Occipital lobe (tissue), 2 donors: Measurements from ENCODE around the gene CYBRD1. TPM values are rescaled to one million over a fixed set of nuclear protein-coding genes. Genes with fewer than 3 reads are reported as not detected.
A peak's percentile ranks its signal among the peaks of the same experiment; 100 is the strongest.

Experiments
- DNase-seq: peaks from one replicate; lab custom pipeline; 2025; lab: John Stamatoyannopoulos, UW
- total RNA-seq: library from RNA; depleted of rRNA; stranded (reverse); fragments of >200 nt; gene quantifications from one replicate; pipeline ENCODE4 v1.2.3, GENCODE V29; 2014

The CYBRD1 gene
- total RNA-seq, 1 donor from 2014 or later, result 12.3 TPM

- DNase-seq, result no peak
These were observed 31.6 kb downstream of the CYBRD1 start for GRCh38 chr2:171553858-171554257.

- no peak for DNase-seq
These were observed 32.8 kb downstream of the CYBRD1 start for GRCh38 chr2:171554991-171555615.

- no peak for DNase-seq
These were observed 35.1 kb downstream of the CYBRD1 start for GRCh38 chr2:171557363-171557762.

GRCh38 chr2:171563301-171563700 is 41.0 kb downstream of the CYBRD1 start:
- DNase-seq, result no peak

- no peak for DNase-seq
These were observed 42.2 kb downstream of the CYBRD1 start for GRCh38 chr2:171564463-171564862.

- DNase-seq, result no peak
These were observed 43.8 kb downstream of the CYBRD1 start for GRCh38 chr2:171566057-171566456.

GRCh38 chr2:171566753-171567152 is 44.5 kb downstream of the CYBRD1 start:
- no peak for DNase-seq

- no peak for DNase-seq
These were observed 45.8 kb downstream of the CYBRD1 start for GRCh38 chr2:171568089-171568488.

GRCh38 chr2:171571721-171572120 is 49.4 kb downstream of the CYBRD1 start:
- DNase-seq, result no peak

- DNase-seq, result peak; percentile 51
These were observed 52.0 kb downstream of the CYBRD1 start for GRCh38 chr2:171574149-171574795.

- DNase-seq, result no peak
These were observed 53.3 kb downstream of the CYBRD1 start for GRCh38 chr2:171575606-171576005.

- no peak for DNase-seq
These were observed 56.0 kb downstream of the CYBRD1 start for GRCh38 chr2:171578127-171578803.

- DNase-seq, result no peak
These were observed 57.2 kb downstream of the CYBRD1 start for GRCh38 chr2:171579481-171579880.

GRCh38 chr2:171583566-171583965 is 61.3 kb downstream of the CYBRD1 start:
- DNase-seq, result no peak

GRCh38 chr2:171584001-171584400 is 61.7 kb downstream of the CYBRD1 start:
- DNase-seq, result no peak

- no peak for DNase-seq
These were observed 64.9 kb downstream of the CYBRD1 start for GRCh38 chr2:171587132-171587531.

- DNase-seq, result no peak
These were observed 65.3 kb downstream of the CYBRD1 start for GRCh38 chr2:171587567-171587966.

GRCh38 chr2:171590116-171590515 is 67.8 kb downstream of the CYBRD1 start:
- DNase-seq, result no peak

- no peak for DNase-seq
These were observed 69.8 kb downstream of the CYBRD1 start for GRCh38 chr2:171592036-171592555.

GRCh38 chr2:171595456-171595855 is 73.2 kb downstream of the CYBRD1 start:
- DNase-seq, result no peak

- DNase-seq, result no peak
These were observed 73.6 kb downstream of the CYBRD1 start for GRCh38 chr2:171595896-171596295.

- DNase-seq, result no peak
These were observed 76.5 kb downstream of the CYBRD1 start for GRCh38 chr2:171598713-171599319.
